ENCODE measurements around the gene TSC1. TPM values are rescaled to one million over a fixed set of nuclear protein-coding genes. Genes with fewer than 3 reads are reported as not detected.

TSC1 gene
- total and polyA plus RNA-seq, 2 donors (not counting 3 experiments of a cell fraction or from before 2014, with no cell fraction given) = 43.9 to 51.2 TPM

GRCh38 chr9:132912131-132912530 lies 32.3 kb downstream of the TSC1 start:
- FAIRE-seq (no peak), DNase-seq (ENCODE audit: low read depth, low spot score) (no peak)
- no peak overlapping the region for H2AFZ ChIP-seq (ENCODE audit: low read depth, low read length)
- no TSS peak for BruUV-seq (replicated peaks)
- no peaks in the 10 kb centered on the region for H3K9me1 ChIP-seq (replicated peaks; ENCODE audit: control insufficient read depth, extremely low read depth, insufficient read depth, low read length)
- H3K36me3 ChIP-seq (ENCODE audit: control insufficient read depth in 2 of 2, extremely low read depth in 1 of 2, insufficient read depth in 2 of 2, low read length in 2 of 2) = peaks cover 13 to 18% of the 10 kb centered on the region in 2 experiments
- H3K4me3 ChIP-seq (replicated peaks in 1 of 3; ENCODE audit: insufficient read depth in 1 of 3, low read depth in 1 of 3, low read length in 3 of 3) = no peak overlapping the region
- H3K27ac ChIP-seq (ENCODE audit: insufficient read depth, low read depth, low read length) = no peak overlapping the region
- H3K9me3 ChIP-seq (replicated peaks; ENCODE audit: control insufficient read depth, insufficient read depth, low read length) = no peaks in the 10 kb centered on the region
- dilution Hi-C loops (cut with MboI; ENCODE audit: extremely low pct_ligation_motif_present, low sequenced_read_pairs) = no loop called here
- H3K4me2 ChIP-seq (ENCODE audit: insufficient read depth, low read length) = no peak overlapping the region
- ChIA-PET CTCF (interaction anchor here (1.1 kb wide), 1 partner anchor 10 kb away, joined by 3 read pairs; no protein-coding TSS in a partner anchor), POLR2A (no interaction called here)
- no peak for TF ChIP-seq POLR2A (IDR thresholded peaks at IDR 0.05; ENCODE audit: low read depth, low read length)
- no peak for TF ChIP-seq EZH2 (IDR thresholded peaks at IDR 0.05; ENCODE audit: borderline replicate concordance, low read depth, low read length, severe bottlenecking)
- no peak for TF ChIP-seq POLR2AphosphoS5 (IDR thresholded peaks at IDR 0.05; ENCODE audit: insufficient read depth, low read depth, low read length)
- TF ChIP-seq CTCF (IDR thresholded peaks at IDR 0.05; ENCODE audit: extremely low read depth in 1 of 2, insufficient read depth in 1 of 2, low read depth in 1 of 2, low read length in 2 of 2) = no peak
- TF ChIP-seq GATA2 (IDR thresholded peaks at IDR 0.05; ENCODE audit: insufficient read depth, insufficient read length, low read depth, low read length) = no peak
- TF ChIP-seq MYC (IDR thresholded peaks at IDR 0.05; ENCODE audit: low read depth, low read length) = no peak
- no peaks in the 10 kb centered on the region for H3K27me3 ChIP-seq (ENCODE audit: control insufficient read depth in 2 of 2, insufficient read depth in 2 of 2, low read length in 2 of 2)
- H3K79me2 ChIP-seq (ENCODE audit: control insufficient read depth, insufficient read depth, low read length) = no peaks in the 10 kb centered on the region
- H3K4me1 ChIP-seq (ENCODE audit: control insufficient read depth, extremely low read depth, insufficient read depth, low read length) = no peaks in the 10 kb centered on the region
- no peak overlapping the region for H3K9ac ChIP-seq (replicated peaks; ENCODE audit: extremely low read depth, insufficient read depth, low read length)
- no peaks in the 10 kb centered on the region for H4K20me1 ChIP-seq (replicated peaks; ENCODE audit: control insufficient read depth, extremely low read depth, insufficient read depth, low read length)
- intact Hi-C loops (cut with micrococcal nuclease) = no loop called here

DNA sequence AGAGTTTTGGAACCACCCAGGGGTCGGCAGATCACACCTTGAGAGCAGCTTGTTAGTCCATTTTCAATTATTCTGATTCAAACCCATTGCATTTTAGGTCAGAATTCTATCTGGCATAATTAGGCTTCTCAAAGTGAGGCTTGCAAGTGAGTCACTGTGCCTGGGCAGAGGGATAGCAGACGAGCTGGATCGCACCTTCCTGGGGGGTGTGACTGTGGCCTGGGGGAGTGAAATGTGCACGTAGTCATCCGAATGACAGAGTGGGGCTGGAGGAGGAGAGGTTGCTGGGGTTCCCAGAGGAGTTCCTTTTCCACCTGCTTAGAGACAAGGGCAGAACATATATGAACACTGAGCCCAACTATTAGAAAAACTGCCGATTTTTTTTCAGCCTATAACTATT lies 34.0 kb downstream of the TSC1 start:
- DNase-seq (ENCODE audit: low read depth, low spot score) = no peak
- H2AFZ ChIP-seq (ENCODE audit: low read depth, low read length) = no peak overlapping the region
- no peak overlapping the region for H3K4me3 ChIP-seq (replicated peaks in 1 of 3; ENCODE audit: insufficient read depth in 1 of 3, low read depth in 1 of 3, low read length in 3 of 3)
- POLR2A ChIA-PET = no interaction called here
- no peak overlapping the region for H3K27ac ChIP-seq (ENCODE audit: insufficient read depth, low read depth, low read length)
- no peaks in the 10 kb centered on the region for H3K4me1 ChIP-seq (ENCODE audit: control insufficient read depth, extremely low read depth, insufficient read depth, low read length)
- TF ChIP-seq MYC (IDR thresholded peaks at IDR 0.05; ENCODE audit: low read depth, low read length) (no peak), FOS (IDR thresholded peaks at IDR 0.05; ENCODE audit: borderline replicate concordance, insufficient read depth, low read length) (no peak), POLR2A (IDR thresholded peaks at IDR 0.05; ENCODE audit: low read depth, low read length) (no peak), EZH2 (IDR thresholded peaks at IDR 0.05; ENCODE audit: borderline replicate concordance, low read depth, low read length, severe bottlenecking) (no peak), CTCF (IDR thresholded peaks at IDR 0.05; ENCODE audit: extremely low read depth in 1 of 2, insufficient read depth in 1 of 2, low read depth in 1 of 2, low read length in 2 of 2) (no peak), POLR2AphosphoS5 (IDR thresholded peaks at IDR 0.05; ENCODE audit: insufficient read depth, low read depth, low read length) (no peak), JUN (IDR thresholded peaks at IDR 0.05; ENCODE audit: borderline replicate concordance, insufficient read depth, insufficient read length, low read depth) (no peak), GATA2 (IDR thresholded peaks at IDR 0.05; ENCODE audit: insufficient read depth, insufficient read length, low read depth, low read length) (no peak)
- TF ChIP-seq, protein P1, sequence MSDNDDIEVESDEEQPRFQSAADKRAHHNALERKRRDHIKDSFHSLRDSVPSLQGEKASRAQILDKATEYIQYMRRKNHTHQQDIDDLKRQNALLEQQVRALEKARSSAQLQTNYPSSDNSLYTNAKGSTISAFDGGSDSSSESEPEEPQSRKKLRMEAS (IDR thresholded peaks at IDR 0.05; ENCODE audit: insufficient read depth, insufficient read length) = no peak
- intact Hi-C loops (cut with micrococcal nuclease) (no loop called here), dilution Hi-C loops (cut with MboI; ENCODE audit: extremely low pct_ligation_motif_present, low sequenced_read_pairs) (no loop called here)
- no peaks in the 10 kb centered on the region for H3K9me1 ChIP-seq (replicated peaks; ENCODE audit: control insufficient read depth, extremely low read depth, insufficient read depth, low read length)
- H3K79me2 ChIP-seq (ENCODE audit: control insufficient read depth, insufficient read depth, low read length) = no peaks in the 10 kb centered on the region
- no peaks in the 10 kb centered on the region for H3K9me3 ChIP-seq (replicated peaks; ENCODE audit: control insufficient read depth, insufficient read depth, low read length)
- H3K36me3 ChIP-seq (ENCODE audit: control insufficient read depth in 2 of 2, extremely low read depth in 1 of 2, insufficient read depth in 2 of 2, low read length in 2 of 2) = peaks cover 18% of the 10 kb centered on the region in 2 experiments
- TSS peak; percentile 17 for BruUV-seq (replicated peaks)
- no peak overlapping the region for H3K9ac ChIP-seq (replicated peaks; ENCODE audit: extremely low read depth, insufficient read depth, low read length)
- no peaks in the 10 kb centered on the region for H4K20me1 ChIP-seq (replicated peaks; ENCODE audit: control insufficient read depth, extremely low read depth, insufficient read depth, low read length)
- no peaks in the 10 kb centered on the region for H3K27me3 ChIP-seq (ENCODE audit: control insufficient read depth in 2 of 2, insufficient read depth in 2 of 2, low read length in 2 of 2)
- no peak for FAIRE-seq
- CTCF ChIA-PET = interaction anchor here (0.9 to 1.6 kb wide), 3 partner anchors 9 to 63 kb away, joined by 3 to 6 read pairs (median 3); no protein-coding TSS in a partner anchor
- H3K4me2 ChIP-seq (ENCODE audit: insufficient read depth, low read length) = no peak overlapping the region
